Thyroid gland (tissue), 4 donors: ENCODE measurements around the gene B4GALT3.

ENCODE experiments used
- CTCF ChIP-seq, 6 experiments: fragments of 200-600 bp in 3 of 6; fragments of 450-650 bp in 3 of 6; sonication (generic) in 3 of 6; IDR thresholded peaks; one replicate each; pipeline ENCODE4 v1.5.1; 2016 to 2019; ENCODE audit warnings: antibody characterized with exemption in 6 of 6, mild to moderate bottlenecking in 2 of 6, inconsistent platforms in 1 of 6, moderate library complexity in 1 of 6
- POLR2A ChIP-seq, 2 donors: fragments of 450-650 bp; IDR thresholded peaks; one replicate each; pipeline ENCODE4 v1.6.1; 2017; ENCODE audit warnings: antibody characterized with exemption in 2 of 2, mild to moderate bottlenecking in 2 of 2, moderate library complexity in 1 of 2

- TF ChIP-seq CTCF (IDR thresholded peaks at IDR 0.05) (no peak), POLR2A (IDR thresholded peaks at IDR 0.05) (no peak)
These were observed 11.7 kb upstream of the B4GALT3 start for GRCh38 chr1:161189036-161189435.
